NB4 (cell line): ENCODE measurements around the gene NCOA1.

Experiments used
- POLR2A ChIP-seq: IDR thresholded peaks from 2 replicates; pipeline ENCODE4 v1.6.1; 2011; ENCODE audit warnings: mild to moderate bottlenecking; ENCODE audit not compliant: insufficient read length; ENCODE audit errors: extremely low read depth
- TF ChIP-seq, protein P1 (sequence below): IDR thresholded peaks from one replicate; pipeline ENCODE4 v1.5.1; 2012; ENCODE audit warnings: low read depth, low read length

DNA sequence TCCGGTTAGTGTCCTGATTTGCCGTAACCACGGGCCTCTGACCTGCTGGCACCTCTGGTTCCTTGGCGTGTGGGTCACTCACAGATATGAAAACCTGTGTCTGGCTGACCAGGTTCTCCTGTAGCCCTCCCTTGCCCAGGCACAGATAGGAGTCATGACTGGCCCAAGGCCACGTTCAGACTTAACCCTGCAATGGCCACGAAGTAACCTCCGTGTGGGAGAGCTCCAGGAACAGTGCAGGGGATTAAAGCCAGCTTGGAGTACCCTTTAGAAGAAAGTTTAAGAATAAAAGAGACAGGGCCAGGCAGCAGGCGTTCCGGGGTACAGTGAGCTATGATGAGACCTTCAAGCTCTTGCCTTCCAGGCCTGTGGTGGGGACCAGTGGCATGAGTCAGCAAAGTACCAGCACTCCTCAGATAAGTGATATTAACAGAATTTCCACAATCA lies 327.7 kb downstream of the NCOA1 start:
- TF ChIP-seq, protein P1, sequence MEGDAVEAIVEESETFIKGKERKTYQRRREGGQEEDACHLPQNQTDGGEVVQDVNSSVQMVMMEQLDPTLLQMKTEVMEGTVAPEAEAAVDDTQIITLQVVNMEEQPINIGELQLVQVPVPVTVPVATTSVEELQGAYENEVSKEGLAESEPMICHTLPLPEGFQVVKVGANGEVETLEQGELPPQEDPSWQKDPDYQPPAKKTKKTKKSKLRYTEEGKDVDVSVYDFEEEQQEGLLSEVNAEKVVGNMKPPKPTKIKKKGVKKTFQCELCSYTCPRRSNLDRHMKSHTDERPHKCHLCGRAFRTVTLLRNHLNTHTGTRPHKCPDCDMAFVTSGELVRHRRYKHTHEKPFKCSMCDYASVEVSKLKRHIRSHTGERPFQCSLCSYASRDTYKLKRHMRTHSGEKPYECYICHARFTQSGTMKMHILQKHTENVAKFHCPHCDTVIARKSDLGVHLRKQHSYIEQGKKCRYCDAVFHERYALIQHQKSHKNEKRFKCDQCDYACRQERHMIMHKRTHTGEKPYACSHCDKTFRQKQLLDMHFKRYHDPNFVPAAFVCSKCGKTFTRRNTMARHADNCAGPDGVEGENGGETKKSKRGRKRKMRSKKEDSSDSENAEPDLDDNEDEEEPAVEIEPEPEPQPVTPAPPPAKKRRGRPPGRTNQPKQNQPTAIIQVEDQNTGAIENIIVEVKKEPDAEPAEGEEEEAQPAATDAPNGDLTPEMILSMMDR: no peak
- TF ChIP-seq POLR2A: no peak
